Stimulated activated CD8-positive, alpha-beta memory T cell treated with anti-CD3 and anti-CD28 coated beads, Interleukin-12 subunit alpha, Interleukin-12 subunit beta, amount 100 ng/mL, for 1 hour (primary cell): ENCODE measurements around the gene CCDC40.
"Not testable (repeated sequence)": the region's sequence is repeated elsewhere in the genome, so short reads cannot be mapped to it uniquely, and the experiment has no call there.

Experiments used
- DNase-seq: peaks from one replicate; pipeline ENCODE4 v3.0.0-alpha.2; 2020; ENCODE audit warnings: low read depth

The CCDC40 gene

GRCh38 chr17:80035937-80036714 is at the start of gene CCDC40:
Gene CCDC40, plus strand, starts transcription at chr17:80036642. Its CDS starts 21 bp downstream, at chr17:80036663.
- peak; percentile 55 for DNase-seq

- DNase-seq: no peak
Observed at GRCh38 chr17:79987187-79987934, 49.1 kb upstream of the CCDC40 start.

GRCh38 chr17:79987935-79988184 is 48.6 kb upstream of the CCDC40 start:
- no peak for DNase-seq

GRCh38 chr17:79988185-79988971 is 48.1 kb upstream of the CCDC40 start:
- no peak for DNase-seq

GRCh38 chr17:79989106-79989835 is 47.2 kb upstream of the CCDC40 start:
- no peak for DNase-seq

- DNase-seq: no peak
Observed at GRCh38 chr17:79990051-79990592, 46.3 kb upstream of the CCDC40 start.

- no peak for DNase-seq
Observed at GRCh38 chr17:79990704-79991103, 45.7 kb upstream of the CCDC40 start.

GRCh38 chr17:79991140-79991923 is 45.1 kb upstream of the CCDC40 start:
- DNase-seq: peak; percentile 70

GRCh38 chr17:79991924-79992648 is 44.4 kb upstream of the CCDC40 start:
- no peak for DNase-seq

- no peak for DNase-seq
Observed at GRCh38 chr17:79992649-79993389, 43.6 kb upstream of the CCDC40 start.

GRCh38 chr17:79993390-79994227 is 42.8 kb upstream of the CCDC40 start:
- DNase-seq: no peak

GRCh38 chr17:79994228-79994569 is 42.2 kb upstream of the CCDC40 start:
- DNase-seq: not testable (repeated sequence)

GRCh38 chr17:79994602-79995001 is 41.8 kb upstream of the CCDC40 start:
- no peak for DNase-seq

- DNase-seq: no peak
Observed at GRCh38 chr17:79995696-79996095, 40.7 kb upstream of the CCDC40 start.

GRCh38 chr17:79996291-79996690 is 40.2 kb upstream of the CCDC40 start:
- DNase-seq: no peak

- peak; percentile 51 for DNase-seq
Observed at GRCh38 chr17:79997011-79997660, 39.3 kb upstream of the CCDC40 start.

- no peak for DNase-seq
Observed at GRCh38 chr17:80000136-80000535, 36.3 kb upstream of the CCDC40 start.
